ENCODE data around the gene METTL15. TPM values are rescaled to one million over a fixed set of nuclear protein-coding genes. Genes with fewer than 3 reads are reported as not detected.
"Not testable (repeated sequence)": the region's sequence is repeated elsewhere in the genome, so short reads cannot be mapped to it uniquely, and the experiment has no call there.

The METTL15 gene
- total and polyA plus RNA-seq, 4 donors, result 3.4 to 36.3 (median 9.0) TPM

- Histone ChIP-seq H3K4me1 (ENCODE audit: control insufficient read depth in 5 of 5, insufficient read depth in 5 of 5, low read length in 5 of 5) (no peaks in the 10 kb centered on the region), H3K4me3 (no peak overlapping the region), H3K27ac (ENCODE audit: low read depth in 1 of 2, low read length in 1 of 2) (no peak overlapping the region), H3K9me3 (ENCODE audit: control insufficient read depth in 4 of 4, insufficient read depth in 3 of 4, low read length in 3 of 4) (peaks cover 0 to 2% (median 0%) of the 10 kb centered on the region in 4 donors), H3K27me3 (ENCODE audit: control insufficient read depth in 3 of 3, insufficient read depth in 3 of 3, low read length in 2 of 3) (no peaks in the 10 kb centered on the region), H3K9ac (ENCODE audit: insufficient read depth in 1 of 2, low read length in 2 of 2) (no peak overlapping the region), H3K36me3 (ENCODE audit: control insufficient read depth in 4 of 4, insufficient read depth in 4 of 4, low read length in 4 of 4) (no peaks in the 10 kb centered on the region)
- no peak for ATAC-seq (ENCODE audit: insufficient read depth, low FRiP score)
- 96 to 100% methylated on average over 1 of the region's 1 CpG for WGBS, 2 donors
- no peak for TF ChIP-seq CTCF (IDR thresholded peaks at IDR 0.05; ENCODE audit: control extremely low read depth, extremely low read depth)
- DNase-seq, result no peak
Observed at GRCh38 chr11:28269586-28269985, 161.4 kb downstream of the METTL15 start.

GRCh38 chr11:28272247-28272646 is 164.1 kb downstream of the METTL15 start:
- ATAC-seq (ENCODE audit: insufficient read depth, low FRiP score); H3K9me3 ChIP-seq (ENCODE audit: control insufficient read depth in 4 of 4, insufficient read depth in 3 of 4, low read length in 3 of 4); H3K27ac ChIP-seq (ENCODE audit: low read depth in 1 of 2, low read length in 1 of 2); H3K27me3 ChIP-seq (ENCODE audit: control insufficient read depth in 3 of 3, insufficient read depth in 3 of 3, low read length in 2 of 3); H3K4me3 ChIP-seq; DNase-seq; H3K4me1 ChIP-seq (ENCODE audit: control insufficient read depth in 5 of 5, insufficient read depth in 5 of 5, low read length in 5 of 5); H3K9ac ChIP-seq (ENCODE audit: insufficient read depth in 1 of 2, low read length in 2 of 2); H3K36me3 ChIP-seq (ENCODE audit: control insufficient read depth in 4 of 4, insufficient read depth in 4 of 4, low read length in 4 of 4): not testable (repeated sequence)
- WGBS, 2 donors, result 100% methylated on average over 2 of the region's 2 CpGs

- ATAC-seq (ENCODE audit: insufficient read depth, low FRiP score) (no peak), DNase-seq (no peak)
- Histone ChIP-seq H3K4me3 (no peak overlapping the region), H3K36me3 (ENCODE audit: control insufficient read depth in 4 of 4, insufficient read depth in 4 of 4, low read length in 4 of 4) (no peaks in the 10 kb centered on the region), H3K27me3 (ENCODE audit: control insufficient read depth in 3 of 3, insufficient read depth in 3 of 3, low read length in 2 of 3) (no peaks in the 10 kb centered on the region), H3K27ac (ENCODE audit: low read depth in 1 of 2, low read length in 1 of 2) (no peak overlapping the region), H3K4me1 (ENCODE audit: control insufficient read depth in 5 of 5, insufficient read depth in 5 of 5, low read length in 5 of 5) (no peaks in the 10 kb centered on the region), H3K9ac (ENCODE audit: insufficient read depth in 1 of 2, low read length in 2 of 2) (no peak overlapping the region), H3K9me3 (ENCODE audit: control insufficient read depth in 4 of 4, insufficient read depth in 3 of 4, low read length in 3 of 4) (no peaks in the 10 kb centered on the region)
- TF ChIP-seq CTCF (IDR thresholded peaks at IDR 0.05; ENCODE audit: control extremely low read depth, extremely low read depth), result no peak
Observed at GRCh38 chr11:28274216-28274615, 166.0 kb downstream of the METTL15 start.

- 94 to 95% methylated on average over 1 of the region's 1 CpG for WGBS, 2 donors
- no peak for TF ChIP-seq CTCF (IDR thresholded peaks at IDR 0.05; ENCODE audit: control extremely low read depth, extremely low read depth)
- no peak for DNase-seq
- H3K4me1 ChIP-seq (ENCODE audit: control insufficient read depth in 5 of 5, insufficient read depth in 5 of 5, low read length in 5 of 5), result no peaks in the 10 kb centered on the region
- H3K36me3 ChIP-seq (ENCODE audit: control insufficient read depth in 4 of 4, insufficient read depth in 4 of 4, low read length in 4 of 4), result no peaks in the 10 kb centered on the region
- H3K4me3 ChIP-seq, result no peak overlapping the region
- no peak for ATAC-seq (ENCODE audit: insufficient read depth, low FRiP score)
- H3K27me3 ChIP-seq (ENCODE audit: control insufficient read depth in 3 of 3, insufficient read depth in 3 of 3, low read length in 2 of 3), result no peaks in the 10 kb centered on the region
- H3K9me3 ChIP-seq (ENCODE audit: control insufficient read depth in 4 of 4, insufficient read depth in 3 of 4, low read length in 3 of 4), result no peaks in the 10 kb centered on the region
- no peak overlapping the region for H3K9ac ChIP-seq (ENCODE audit: insufficient read depth in 1 of 2, low read length in 2 of 2)
- no peak overlapping the region for H3K27ac ChIP-seq (ENCODE audit: low read depth in 1 of 2, low read length in 1 of 2)
Observed at GRCh38 chr11:28284196-28284595, 176.0 kb downstream of the METTL15 start.
